ENCODE measurements around the gene ADCY3. TPM values are rescaled to one million over a fixed set of nuclear protein-coding genes. Genes with fewer than 3 reads are reported as not detected.

Gene ADCY3
- 60.6 and 79.4 TPM in 2 replicates for total RNA-seq (2013; cell fraction: nucleolus; rRNA removed)
- 58.9 and 75.6 TPM in 2 replicates for total RNA-seq (2014; rRNA removed)
- 44.9 and 47.5 TPM in 2 replicates for total RNA-seq (2014; rRNA removed; fragmentation: Illumina TruSeq; extraction: Trizol)
- 88.2 and 102 TPM in 2 replicates for total RNA-seq (2021)
- polyA plus RNA-seq (2011; ENCODE audit: low read depth), result 37.7 TPM
- 31.0 and 53.2 TPM in 2 replicates for polyA plus RNA-seq (2011; rRNA removed)
- 63.0 and 77.4 TPM in 2 replicates for polyA plus RNA-seq (2011; cell fraction: cytosol; rRNA removed)
- 194 and 225 TPM in 2 replicates for polyA plus RNA-seq (2011; cell fraction: nucleus; rRNA removed)
- 70.8 and 89.9 TPM in 2 replicates for polyA plus RNA-seq (2012)
- 44.4 and 72.7 TPM in 2 replicates for polyA plus RNA-seq (2014; fragmentation: Illumina TruSeq; extraction: Trizol)
- 1 to 10 TPM; 2.8 to 8.6 TPM for polyA plus RNA-seq (2014; fragmentation: Nextera tagmentation; extraction: Ambion mirVana)
- polyA plus RNA-seq (2014; rRNA removed), result 90.5 and 107 TPM in 2 replicates
- polyA plus RNA-seq (2016; fragmentation: Nextera tagmentation; extraction: Ambion mirVana), result 10 to 100 TPM; 13.2 to 17.2 TPM
- polyA minus RNA-seq (2011; rRNA and poly(A)+ RNA removed), result 97.7 and 107 TPM in 2 replicates
- 27.8 and 33.1 TPM in 2 replicates for polyA minus RNA-seq (2011; cell fraction: cytosol; rRNA and poly(A)+ RNA removed)
- polyA minus RNA-seq (2011; cell fraction: nucleus; rRNA and poly(A)+ RNA removed), result 30.9 and 55.5 TPM in 2 replicates
- percentile 63 among the genes with signal in this experiment for Bru-seq, nascent RNA
- percentile 68 among the genes with signal in this experiment for BruChase-seq, experiment 1, labeled RNA remaining after a 6-hour chase
- percentile 59 among the genes with signal in this experiment for BruChase-seq, experiment 2, labeled RNA remaining after a 2-hour chase
- long read RNA-seq, experiment 1, partial matches to known transcripts, result 4 of 10 reads
- long read RNA-seq, experiment 1, other reads (novel, unspliced or antisense), result 6 of 10 reads
- long read RNA-seq, experiment 2, partial matches to known transcripts, result 11 of 15 reads
- long read RNA-seq, experiment 2, other reads (novel, unspliced or antisense), result 3 of 15 reads

DNA sequence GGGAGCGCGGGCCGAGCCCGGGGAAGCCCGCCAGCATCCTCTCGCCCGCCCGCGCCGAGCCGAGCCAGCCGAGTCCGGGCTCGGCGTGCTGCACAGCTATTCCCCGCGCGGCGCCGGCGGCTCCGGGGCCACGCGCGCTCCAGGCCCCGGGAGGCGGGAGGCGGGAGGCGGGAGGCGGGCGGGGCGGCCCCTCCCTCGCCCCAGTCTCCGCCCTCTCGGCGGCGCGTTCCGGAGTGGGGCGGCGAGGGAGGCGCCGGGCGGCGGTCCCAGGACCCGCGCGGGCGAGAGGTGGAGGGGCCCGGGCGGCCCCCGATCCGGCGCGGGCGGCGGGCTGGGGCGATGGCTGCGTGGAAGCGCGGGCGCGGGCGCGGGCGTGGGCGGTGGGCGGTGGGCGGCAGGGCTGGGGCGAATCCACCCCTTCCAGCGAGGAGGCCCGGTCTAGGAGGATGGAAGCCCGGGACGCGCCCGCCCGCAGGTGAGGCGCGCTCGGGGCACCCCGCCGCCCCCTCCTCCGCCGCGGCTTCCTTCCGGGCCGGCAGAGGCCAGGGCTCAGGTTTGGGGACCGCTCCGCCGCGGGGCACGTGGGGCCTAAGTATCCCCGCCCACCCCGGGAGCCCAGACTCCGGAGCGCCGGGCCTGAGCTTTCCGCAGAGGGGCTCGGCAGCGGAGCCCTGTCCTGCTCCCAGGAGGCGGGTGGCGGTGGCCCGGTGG lies at the start of gene ADCY3:
Gene ADCY3, minus strand, starts transcription at position 140 of the 711 bp plus-strand sequence. CDS start 1,250 bp downstream, outside the sequence.
- Histone ChIP-seq H3K9ac (ENCODE audit: control insufficient read depth, insufficient read depth, low read length) (peak within 1 kb of the TSS; percentile 80), H3K36me3 (ENCODE audit: control insufficient read depth in 2 of 2, insufficient read depth in 2 of 2, low read length in 1 of 2) (peaks cover 0 to 1% of the 10 kb centered on the region in 2 experiments; a peak in 2 of 4 replicates), H2AFZ (ENCODE audit: control insufficient read depth, low read depth, low read length) (peak within 1 kb of the TSS; percentile 82), H3K4me3 (peak within 1 kb of the TSS; percentile 92), H3K4me2 (ENCODE audit: control insufficient read depth, insufficient read depth) (peak within 1 kb of the TSS; percentile 96), H3K27ac (ENCODE audit: control insufficient read depth, insufficient read depth) (peak within 1 kb of the TSS; percentile 39), H3K79me2 (ENCODE audit: control insufficient read depth, insufficient read depth, low read length) (peaks cover 39% of the 10 kb centered on the region), H3K27me3 (replicated peaks in 1 of 2; ENCODE audit: control insufficient read depth in 2 of 2, insufficient read depth in 2 of 2, low read length in 1 of 2) (no peaks in the 10 kb centered on the region), H3K9me3 (replicated peaks; ENCODE audit: control insufficient read depth, insufficient read depth, low read length) (no peaks in the 10 kb centered on the region), H4K20me1 (ENCODE audit: control insufficient read depth, insufficient read depth) (peaks cover 7% of the 10 kb centered on the region; the same call in 1 of the 2 replicates), H3K4me1 (ENCODE audit: control insufficient read depth, insufficient read depth, low read length) (peaks cover 28% of the 10 kb centered on the region)
- ChIA-PET CTCF (interaction anchor here (0.7 to 1.1 kb wide), 4 partner anchors 11 to 341 kb away, joined by 3 to 6 read pairs (median 3); no protein-coding TSS in a partner anchor), SMC1A (ENCODE audit: uncharacterized antibody, unreplicated experiment) (no interaction called here), RAD21 (ENCODE audit: unreplicated experiment) (interaction anchor here (2.0 kb wide), 1 partner anchor 11 kb away, joined by 6 read pairs; no protein-coding TSS in a partner anchor), POLR2A (interaction anchor here (0.5 to 0.7 kb wide), 2 partner anchors 9 to 1429 kb away, joined by 3 to 6 read pairs; no protein-coding TSS in a partner anchor)
- TF ChIP-seq RELA (IDR thresholded peaks at IDR 0.05; ENCODE audit: borderline replicate concordance, partially characterized antibody) (no peak), BCL11A (IDR thresholded peaks at IDR 0.05; ENCODE audit: low read depth, low read length) (no peak), BHLHE40 (IDR thresholded peaks at IDR 0.05; ENCODE audit: borderline replicate concordance in 1 of 2, low read depth in 2 of 2, low read length in 1 of 2) (peak; percentile 47 to 81; a peak in 2 of 4 replicates), BACH1 (IDR thresholded peaks at IDR 0.05; ENCODE audit: borderline replicate concordance) (0 out of 2 replicates have a peak, but pooled peaks have one; percentile 15), POLR2A (IDR thresholded peaks at IDR 0.05; ENCODE audit: low read depth, low read length) (peak; percentile 49; the same call in 1 of the 2 replicates), GABPA (IDR thresholded peaks at IDR 0.05; ENCODE audit: low read depth) (no peak), MXI1 (IDR thresholded peaks at IDR 0.05; ENCODE audit: low read depth, low read length) (peak; percentile 42; the same call in 1 of the 2 replicates), IKZF1 (conservative IDR thresholded peaks at IDR 0.05) (0 out of 2 replicates have a peak, but pooled peaks have one; percentile 9), EGR1 (IDR thresholded peaks at IDR 0.05; ENCODE audit: borderline replicate concordance in 1 of 2, low read depth in 2 of 2, low read length in 2 of 2) (peak in 1 of 2 experiments; percentile 79; a peak in 1 of 3 replicates)
- TF ChIP-seq, protein P1, sequence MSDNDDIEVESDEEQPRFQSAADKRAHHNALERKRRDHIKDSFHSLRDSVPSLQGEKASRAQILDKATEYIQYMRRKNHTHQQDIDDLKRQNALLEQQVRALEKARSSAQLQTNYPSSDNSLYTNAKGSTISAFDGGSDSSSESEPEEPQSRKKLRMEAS (IDR thresholded peaks at IDR 0.05; ENCODE audit: low read depth, low read length), result peak; percentile 57; the same call in 1 of the 2 replicates
- TF ChIP-seq, protein P2, sequence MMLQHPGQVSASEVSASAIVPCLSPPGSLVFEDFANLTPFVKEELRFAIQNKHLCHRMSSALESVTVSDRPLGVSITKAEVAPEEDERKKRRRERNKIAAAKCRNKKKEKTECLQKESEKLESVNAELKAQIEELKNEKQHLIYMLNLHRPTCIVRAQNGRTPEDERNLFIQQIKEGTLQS (IDR thresholded peaks at IDR 0.05; ENCODE audit: borderline replicate concordance, extremely low read depth, low read depth, low read length), result peak; percentile 36; the same call in 1 of the 2 replicates
- TF ChIP-seq, protein P3, sequence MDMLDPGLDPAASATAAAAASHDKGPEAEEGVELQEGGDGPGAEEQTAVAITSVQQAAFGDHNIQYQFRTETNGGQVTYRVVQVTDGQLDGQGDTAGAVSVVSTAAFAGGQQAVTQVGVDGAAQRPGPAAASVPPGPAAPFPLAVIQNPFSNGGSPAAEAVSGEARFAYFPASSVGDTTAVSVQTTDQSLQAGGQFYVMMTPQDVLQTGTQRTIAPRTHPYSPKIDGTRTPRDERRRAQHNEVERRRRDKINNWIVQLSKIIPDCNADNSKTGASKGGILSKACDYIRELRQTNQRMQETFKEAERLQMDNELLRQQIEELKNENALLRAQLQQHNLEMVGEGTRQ (IDR thresholded peaks at IDR 0.05; ENCODE audit: borderline replicate concordance, low read depth, low read length), result peak; percentile 30
- TF ChIP-seq, protein P4, sequence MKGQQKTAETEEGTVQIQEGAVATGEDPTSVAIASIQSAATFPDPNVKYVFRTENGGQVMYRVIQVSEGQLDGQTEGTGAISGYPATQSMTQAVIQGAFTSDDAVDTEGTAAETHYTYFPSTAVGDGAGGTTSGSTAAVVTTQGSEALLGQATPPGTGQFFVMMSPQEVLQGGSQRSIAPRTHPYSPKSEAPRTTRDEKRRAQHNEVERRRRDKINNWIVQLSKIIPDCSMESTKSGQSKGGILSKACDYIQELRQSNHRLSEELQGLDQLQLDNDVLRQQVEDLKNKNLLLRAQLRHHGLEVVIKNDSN (IDR thresholded peaks at IDR 0.05; ENCODE audit: borderline replicate concordance, extremely low read length, insufficient read depth, low read depth, low read length), result peak; percentile 82
- BruUV-seq (replicated peaks), result no TSS peak
- under 1% methylated on average over 38 of the region's 103 CpGs for WGBS (ENCODE audit: insufficient coverage, insufficient replicate concordance, low lambda C conversion rate, missing lambda C conversion rate)
- intact Hi-C loops (cut with micrococcal nuclease; ENCODE audit: unreplicated experiment) (loop anchor here (2.0 kb wide), 1 partner anchor 51 kb away; the partner anchor contains the start of gene DNAJC27), in situ Hi-C loops (cut with MboI) (no loop called here)
- DNase-seq (ENCODE audit: low read depth, low spot score) (no peak), ATAC-seq (peak; percentile 73), FAIRE-seq (no peak)
